Heart left ventricle (tissue), 16 donors: ENCODE data around the gene AMPD1. TPM values are rescaled to one million over a fixed set of nuclear protein-coding genes. Genes with fewer than 3 reads are reported as not detected.

Experiments
- ATAC-seq, 4 donors: fragments of 200-7000 bp; cut with Tn5 transposase; one replicate each; pipeline ENCODE4 v1.9.1; 2020 to 2022; ENCODE audit warnings: moderate library complexity in 4 of 4, mild to moderate bottlenecking in 3 of 4, moderate number of reproducible peaks in 1 of 4
- DNase-seq, 5 donors: peaks; one replicate each; pipeline ENCODE4 v3.0.0-alpha.2; 2020
- H3K27ac ChIP-seq, 12 donors: fragments of 200-600 bp; sonication (generic) in 4 of 12; one replicate each; pipeline versions ENCODE4 v1.5.0 to v1.8.0; 2016 to 2022; ENCODE audit warnings: mild to moderate bottlenecking in 2 of 12
- H3K27me3 ChIP-seq, 9 donors: fragments of 200-600 bp; sonication (generic) in 2 of 9; one replicate each; pipeline versions ENCODE4 v1.5.1 to v1.8.0; 2016 to 2022; ENCODE audit warnings: mild to moderate bottlenecking in 3 of 9
- H3K36me3 ChIP-seq, 9 donors: fragments of 200-600 bp; sonication (generic) in 2 of 9; one replicate each; pipeline versions ENCODE4 v1.5.0 to v1.8.0; 2018 to 2022; ENCODE audit warnings: mild to moderate bottlenecking in 2 of 9
- H3K4me1 ChIP-seq, 12 donors: fragments of 200-600 bp; sonication (generic) in 4 of 12; one replicate each; pipeline versions ENCODE4 v1.5.0 to v1.8.0; 2016 to 2022; ENCODE audit warnings: mild to moderate bottlenecking in 3 of 12
- H3K4me3 ChIP-seq, 12 donors: fragments of 200-600 bp; sonication (generic) in 4 of 12; one replicate each; pipeline versions ENCODE4 v1.5.0 to v1.8.0; 2017 to 2022; ENCODE audit warnings: mild to moderate bottlenecking in 9 of 12, moderate library complexity in 4 of 12
- H3K9me3 ChIP-seq, 12 donors: fragments of 200-600 bp; sonication (generic) in 4 of 12; one replicate each; pipeline versions ENCODE4 v1.5.0 to v1.8.0; 2016 to 2022; ENCODE audit warnings: mild to moderate bottlenecking in 1 of 12
- POLR2A ChIP-seq, 2 donors: fragments of 450-650 bp; IDR thresholded peaks; one replicate each; pipeline ENCODE4 v1.6.1; 2017; ENCODE audit warnings: antibody characterized with exemption in 2 of 2, mild to moderate bottlenecking in 2 of 2, moderate library complexity in 2 of 2
- WGBS, 4 donors: extraction: QIAGEN DNeasy Blood & Tissue Kit in 2 of 4; methylation state at CpG; one replicate each; pipeline versions ENCODE4 v1.1.5 to v1.1.7; 2013 to 2018; 5-methylcytosine and 5-hydroxymethylcytosine counted together
- intact Hi-C, 10 donors: fragments of 100-400 bp; cut with DNase I; formaldehyde crosslinking; loops; one replicate each; pipeline versions ENCODE4 v1.11.1 to v1.14.2; 2022
- polyA plus RNA-seq, 2 donors: library from polyadenylated mRNA; stranded (reverse); fragments of 200-250 nt; gene quantifications; one replicate each; pipeline ENCODE4 v1.2.3, GENCODE V29; 2013
- total RNA-seq, 9 donors: library from RNA; depleted of rRNA in 2 of 9; stranded (reverse); fragments of >200 nt in 2 of 9; fragmentation: NEBNext Ultra II Directional in 3 of 9; extraction: Animal tissue kit (Norgen Biotek cat#: 25700) in 3 of 9; gene quantifications; one replicate each; pipeline versions ENCODE4 v1.1.0 to v1.2.4, GENCODE V29; 2016 to 2023
- TF ChIP-seq, protein P1 (sequence below), 12 donors: fragments of 200-600 bp; sonication (generic) in 4 of 12; IDR thresholded peaks; one replicate each; pipeline versions ENCODE4 v1.5.0 to v1.8.0; 2018 to 2022; ENCODE audit warnings: antibody characterized with exemption in 12 of 12, mild to moderate bottlenecking in 5 of 12
- donor health status: ischemic (EF 13 %, LVEDD 7.1; RV severe dilation, severe dysfunction).
- donor health status: healthy with polysubstance abuse.
- donor health status: DM: no; HTN: yes; CAD: no.
- donor health status: DM: no; HTN: no; CAD: no.
- donor health status: ischemic (EF 25% LVEDD 6.9; RV normal size, moderate dysfunction).
- donor health status: ischemic (EF 25% LVEDD 5.7; RV mildly dilated, moderate dysfunction).
- donor health status: healthy.
- donor health status: DM: yes; HTN: yes; CAD: no.
- donor health status: ischemic (EF 35%, LVEDD 5.7; RV mildly dilated, moderate dysfunction).
- donor health status: nonischemic (EF 11% LVEDD 7.7; RV severe dilation, severe dysfunction).
- donor health status: DM: yes; HTN: yes; CAD: no.
- donor health status: PGD.
- donor health status: ischemic (EF 29% LVEDD 5.4; RV normal size, mild dysfunction).
- donor health status: nonischemic (EF 23%, LVEDD 6.1; RV moderate dilation, normal function).

The AMPD1 gene
- total and polyA plus RNA-seq, 11 donors, result not detected

DNA sequence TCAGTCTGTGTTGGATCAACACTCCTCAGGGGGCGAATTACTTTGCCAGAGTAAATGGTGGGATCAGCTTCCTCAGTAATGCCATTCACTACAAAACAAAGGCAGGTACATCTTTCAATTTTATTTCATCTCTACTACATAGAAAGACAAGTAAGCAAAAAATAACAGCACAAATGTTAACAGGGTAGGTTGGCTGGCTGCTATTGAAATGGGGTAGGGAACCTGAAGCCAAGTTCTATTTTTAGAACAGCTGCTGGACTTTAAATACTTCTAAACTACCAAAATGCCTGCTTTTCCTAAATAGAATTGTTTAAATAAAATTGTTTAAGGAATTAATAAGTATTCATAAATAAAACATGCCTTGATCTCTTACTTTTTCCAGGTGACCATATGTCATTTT, 28.6 kb upstream of the AMPD1 start:
- Histone ChIP-seq H3K4me1 (peaks cover 0 to 20% (median 7%) of the 10 kb centered on the region in 12 donors), H3K27ac (peak overlapping the region in 2 of 12 donors; percentile 1 to 7), H3K27me3 (no peaks in the 10 kb centered on the region), H3K9me3 (no peaks in the 10 kb centered on the region), H3K4me3 (no peak overlapping the region), H3K36me3 (peaks cover 0 to 100% (median 99%) of the 10 kb centered on the region in 9 donors)
- peak in 3 of 4 donors; percentile 45 to 63 (median 46) for ATAC-seq
- intact Hi-C loops, result no loop called here
- DNase-seq, result no peak
- 67 to 76% (median 73%) methylated on average over 1 of the region's 1 CpG for WGBS, 4 donors
- TF ChIP-seq, protein P1, sequence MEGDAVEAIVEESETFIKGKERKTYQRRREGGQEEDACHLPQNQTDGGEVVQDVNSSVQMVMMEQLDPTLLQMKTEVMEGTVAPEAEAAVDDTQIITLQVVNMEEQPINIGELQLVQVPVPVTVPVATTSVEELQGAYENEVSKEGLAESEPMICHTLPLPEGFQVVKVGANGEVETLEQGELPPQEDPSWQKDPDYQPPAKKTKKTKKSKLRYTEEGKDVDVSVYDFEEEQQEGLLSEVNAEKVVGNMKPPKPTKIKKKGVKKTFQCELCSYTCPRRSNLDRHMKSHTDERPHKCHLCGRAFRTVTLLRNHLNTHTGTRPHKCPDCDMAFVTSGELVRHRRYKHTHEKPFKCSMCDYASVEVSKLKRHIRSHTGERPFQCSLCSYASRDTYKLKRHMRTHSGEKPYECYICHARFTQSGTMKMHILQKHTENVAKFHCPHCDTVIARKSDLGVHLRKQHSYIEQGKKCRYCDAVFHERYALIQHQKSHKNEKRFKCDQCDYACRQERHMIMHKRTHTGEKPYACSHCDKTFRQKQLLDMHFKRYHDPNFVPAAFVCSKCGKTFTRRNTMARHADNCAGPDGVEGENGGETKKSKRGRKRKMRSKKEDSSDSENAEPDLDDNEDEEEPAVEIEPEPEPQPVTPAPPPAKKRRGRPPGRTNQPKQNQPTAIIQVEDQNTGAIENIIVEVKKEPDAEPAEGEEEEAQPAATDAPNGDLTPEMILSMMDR (IDR thresholded peaks at IDR 0.05), result no peak
- TF ChIP-seq POLR2A (IDR thresholded peaks at IDR 0.05), result no peak

DNA sequence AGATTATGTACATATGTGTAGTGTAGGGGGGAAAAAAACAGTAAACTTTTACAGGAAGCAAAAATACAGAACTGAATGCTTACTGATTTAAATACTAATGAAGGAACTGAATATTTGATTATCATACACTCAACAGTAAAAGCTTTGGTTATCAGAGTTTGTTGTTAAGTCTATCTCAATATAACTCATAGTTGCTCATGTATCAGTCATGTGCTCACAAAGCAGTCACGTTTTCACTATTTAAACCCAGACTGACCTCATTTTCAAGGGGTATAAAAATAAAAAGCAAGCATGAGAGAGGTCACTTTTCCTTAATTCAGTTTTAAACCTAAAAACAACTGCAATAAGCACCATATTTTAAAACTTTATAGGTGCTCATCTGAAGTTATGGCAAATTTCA, 28.1 kb upstream of the AMPD1 start:
- no peak for ATAC-seq
- no peaks in the 10 kb centered on the region for H3K9me3 ChIP-seq
- DNase-seq, result no peak
- H3K4me1 ChIP-seq, result peaks cover 0 to 19% (median 7%) of the 10 kb centered on the region in 12 donors
- intact Hi-C loops, result no loop called here
- H3K27me3 ChIP-seq, result no peaks in the 10 kb centered on the region
- no peak for TF ChIP-seq POLR2A (IDR thresholded peaks at IDR 0.05)
- TF ChIP-seq, protein P1 (IDR thresholded peaks at IDR 0.05), result no peak
- H3K36me3 ChIP-seq, result peaks cover 0 to 100% (median 99%) of the 10 kb centered on the region in 9 donors
- H3K4me3 ChIP-seq, result no peak overlapping the region
- peak overlapping the region in 2 of 12 donors; percentile 1 to 7 for H3K27ac ChIP-seq
- 0 to 13% (median 0%) methylated on average over 1 of the region's 1 CpG for WGBS, 4 donors

DNA sequence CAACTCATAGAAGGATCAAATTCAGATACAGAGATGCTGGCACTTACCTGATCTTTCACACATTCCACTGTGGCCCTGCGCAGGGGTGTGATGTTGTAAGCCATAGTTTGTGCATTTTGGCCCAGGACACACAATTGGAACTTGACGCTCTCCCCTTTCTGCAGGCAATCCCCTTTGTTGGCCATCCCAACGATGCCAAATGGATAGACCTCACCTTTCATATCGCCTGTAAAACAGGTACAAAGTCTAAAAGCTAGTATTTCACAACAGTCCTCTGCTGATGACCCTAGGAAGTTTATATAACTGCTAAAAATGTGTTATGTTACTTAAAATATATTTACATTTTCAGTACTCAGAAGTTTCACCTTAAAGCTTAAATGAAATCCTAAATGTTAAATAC, 25.1 kb upstream of the AMPD1 start:
- Histone ChIP-seq H3K4me1 (peaks cover 0 to 28% (median 15%) of the 10 kb centered on the region in 12 donors), H3K27me3 (no peaks in the 10 kb centered on the region), H3K27ac (no peak overlapping the region), H3K9me3 (no peaks in the 10 kb centered on the region), H3K4me3 (no peak overlapping the region), H3K36me3 (peaks cover 0 to 85% (median 82%) of the 10 kb centered on the region in 9 donors)
- TF ChIP-seq POLR2A (IDR thresholded peaks at IDR 0.05), result no peak
- TF ChIP-seq, protein P1 (IDR thresholded peaks at IDR 0.05), result no peak
- ATAC-seq (no peak), DNase-seq (no peak)
- intact Hi-C loops, result no loop called here
- 90 to 97% (median 92%) methylated on average over 4 of the region's 4 CpGs for WGBS, 4 donors

DNA sequence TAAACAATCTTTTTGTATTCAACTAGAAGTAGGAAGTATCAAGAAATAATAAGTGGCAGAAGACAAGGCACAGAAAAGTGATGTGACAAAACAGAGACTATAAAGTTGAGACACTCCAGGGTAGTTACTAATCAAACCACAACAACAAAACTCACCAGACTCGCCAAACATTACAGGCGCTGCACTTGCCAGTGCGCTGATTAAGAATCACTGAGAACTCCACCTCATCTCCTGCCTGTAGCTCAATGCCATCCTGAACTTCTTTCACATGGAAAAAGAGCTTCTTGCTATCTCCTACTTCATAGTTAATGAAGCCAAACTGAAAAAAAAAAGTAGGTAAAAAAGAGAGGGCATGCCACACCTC, 24.1 kb upstream of the AMPD1 start:
- ATAC-seq, result no peak
- Histone ChIP-seq H3K36me3 (peaks cover 0 to 82% (median 72%) of the 10 kb centered on the region in 9 donors), H3K4me3 (no peak overlapping the region), H3K4me1 (peaks cover 0 to 35% (median 21%) of the 10 kb centered on the region in 12 donors), H3K27ac (no peak overlapping the region), H3K27me3 (no peaks in the 10 kb centered on the region), H3K9me3 (no peaks in the 10 kb centered on the region)
- TF ChIP-seq, protein P1 (IDR thresholded peaks at IDR 0.05), result no peak
- TF ChIP-seq POLR2A (IDR thresholded peaks at IDR 0.05), result no peak
- no peak for DNase-seq
- WGBS, 4 donors, result 80 to 86% (median 85%) methylated on average over 3 of the region's 3 CpGs
- intact Hi-C loops, result loop anchor here in 5 of 10 donors (5.0 to 10.0 kb wide), 6 partner anchors 33 to 372 kb away; partner anchors contain the start of genes BCAS2 (in 3 of the 5) and CSDE1 (in 2 of the 5)
